NCI-H2029 treated with DMSO at 0.1 percent for 48 hours (cell line): ENCODE results near the gene ZNF107.
"Not testable (repeated sequence)": the region's sequence is repeated elsewhere in the genome, so short reads cannot be mapped to it uniquely, and the experiment has no call there.

Experiments used
- DNase-seq: peaks from one replicate; lab custom pipeline; 2025; lab: John Stamatoyannopoulos, UW

Gene ZNF107

DNA sequence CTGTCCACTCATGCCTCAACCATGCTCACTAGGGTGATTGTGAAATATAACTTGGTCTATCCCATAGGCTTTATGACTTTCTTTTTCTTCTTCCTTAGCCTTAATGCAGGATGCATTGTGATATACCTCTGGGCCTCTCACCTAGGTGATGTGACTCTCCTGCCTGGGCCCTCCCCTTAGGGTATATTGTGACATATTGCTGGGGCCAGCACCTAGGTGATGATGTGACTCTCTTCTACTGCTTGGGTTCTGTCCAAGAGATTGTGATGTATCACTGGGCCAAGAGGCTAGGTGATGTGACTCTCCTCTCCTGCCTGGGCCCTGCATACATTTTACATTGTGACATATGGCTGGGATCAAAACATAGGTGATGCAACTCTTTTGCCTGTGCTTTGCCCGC lies 14.7 kb upstream of the ZNF107 start:
- no peak for DNase-seq

DNA sequence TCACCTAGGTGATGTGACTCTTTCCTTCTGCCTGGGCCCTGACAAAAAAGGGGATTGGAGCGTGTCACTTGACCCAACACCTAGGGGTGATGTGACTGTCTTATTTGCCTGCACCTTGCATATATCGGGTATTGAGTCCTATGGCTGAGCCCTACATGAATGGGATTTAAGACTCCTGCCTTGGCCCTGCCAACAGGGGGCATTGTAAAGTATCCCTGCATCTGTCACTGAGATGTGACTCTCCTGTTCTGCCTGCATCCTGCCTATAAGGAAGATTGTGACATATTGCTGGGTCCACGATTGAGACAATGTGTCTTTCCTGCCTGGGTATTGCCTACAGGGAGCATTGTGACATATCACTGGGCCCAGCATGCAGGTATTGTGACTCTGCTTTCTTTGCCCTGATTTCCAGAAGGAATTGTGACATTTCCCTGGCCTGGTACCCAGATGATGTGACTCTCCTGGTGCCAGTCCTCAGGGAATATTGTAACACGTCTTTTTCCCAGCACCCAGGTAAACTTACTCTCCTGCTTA lies 14.2 kb upstream of the ZNF107 start:
- DNase-seq = no peak

DNA sequence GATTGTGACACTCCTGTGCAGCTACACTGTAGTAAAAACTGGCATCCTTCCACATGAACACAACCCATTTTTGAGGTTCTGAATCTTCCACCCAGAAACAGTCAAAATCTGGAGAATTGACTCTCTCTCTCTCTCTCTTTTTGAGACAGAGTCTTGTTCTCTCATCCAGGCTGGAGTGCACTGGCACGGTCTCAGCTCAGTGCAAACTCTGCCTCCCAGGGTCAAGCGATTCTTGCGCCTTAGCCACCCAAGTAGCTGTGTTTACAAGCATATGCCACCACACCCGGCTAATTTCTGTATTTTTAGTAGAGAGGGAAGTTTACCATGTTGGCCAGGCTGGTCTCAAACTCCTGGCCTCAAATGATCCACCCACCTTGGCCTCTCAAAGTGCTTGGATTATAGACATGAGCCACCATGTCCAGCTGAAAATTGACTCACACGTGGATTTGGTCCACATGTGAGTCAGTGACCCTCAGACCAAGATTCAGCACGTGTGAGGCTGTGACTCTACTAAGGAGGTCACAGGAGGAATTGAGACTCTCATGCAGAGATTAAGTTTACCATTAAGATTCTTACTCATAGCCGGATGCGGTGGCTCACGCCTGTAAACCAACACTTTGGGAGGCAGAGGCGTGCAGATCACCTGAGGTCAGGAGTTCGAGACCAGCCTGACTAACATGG lies 12.1 kb upstream of the ZNF107 start:
- no peak for DNase-seq

DNA sequence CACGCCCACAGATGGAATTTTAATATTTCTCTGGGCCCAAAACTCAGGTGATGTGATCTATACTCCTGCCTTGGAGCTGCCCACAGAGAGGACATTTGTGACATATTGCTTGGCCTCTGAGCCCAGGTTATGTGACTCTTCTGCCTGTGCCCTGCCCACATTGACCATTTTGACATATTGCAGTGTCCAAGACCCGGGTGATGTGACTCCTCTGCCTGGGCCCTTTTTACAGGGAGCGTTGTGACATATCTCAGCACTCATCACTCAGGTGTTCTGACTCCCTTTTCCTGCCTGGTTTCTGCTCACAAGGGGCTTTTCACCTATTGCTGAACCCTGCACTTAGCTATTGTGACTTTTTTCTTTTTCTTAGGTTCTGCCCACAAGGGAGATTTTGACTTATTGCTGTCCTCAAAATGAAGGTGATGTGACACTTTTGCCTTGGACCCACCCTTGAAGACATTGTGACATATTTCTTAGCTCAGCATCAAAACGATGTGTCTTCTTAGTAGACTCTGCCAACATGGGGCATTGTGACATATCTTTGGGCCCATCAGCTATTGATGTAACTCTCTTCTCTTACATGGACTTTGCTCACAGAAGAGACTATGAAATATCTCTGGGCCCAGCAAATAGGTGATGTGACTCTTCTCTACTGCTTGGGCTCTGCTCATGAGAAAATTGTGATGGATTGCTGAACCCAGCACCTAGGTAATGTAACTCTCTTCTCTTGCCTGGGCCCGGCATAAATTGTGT lies 11.0 kb upstream of the ZNF107 start:
- no peak for DNase-seq

DNA sequence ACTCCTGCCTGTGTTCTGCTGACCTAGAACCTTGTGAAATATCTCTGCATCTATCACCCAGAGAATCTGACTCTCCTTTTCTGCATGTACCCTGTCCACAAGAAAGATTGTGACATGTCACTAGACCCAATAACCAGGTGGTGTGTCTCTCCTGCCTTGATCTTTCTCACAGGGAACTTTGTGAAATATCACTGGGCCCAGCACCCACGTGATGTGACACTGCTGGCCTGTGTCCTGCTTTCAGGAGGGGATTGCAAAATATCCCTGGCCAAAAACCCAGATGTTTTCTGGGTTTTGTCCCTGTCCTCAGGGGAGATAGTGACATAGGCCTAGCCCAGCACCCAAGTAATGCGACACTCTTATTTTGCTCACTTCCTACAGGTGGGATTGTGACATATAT lies 10.1 kb upstream of the ZNF107 start:
- no peak for DNase-seq

DNA sequence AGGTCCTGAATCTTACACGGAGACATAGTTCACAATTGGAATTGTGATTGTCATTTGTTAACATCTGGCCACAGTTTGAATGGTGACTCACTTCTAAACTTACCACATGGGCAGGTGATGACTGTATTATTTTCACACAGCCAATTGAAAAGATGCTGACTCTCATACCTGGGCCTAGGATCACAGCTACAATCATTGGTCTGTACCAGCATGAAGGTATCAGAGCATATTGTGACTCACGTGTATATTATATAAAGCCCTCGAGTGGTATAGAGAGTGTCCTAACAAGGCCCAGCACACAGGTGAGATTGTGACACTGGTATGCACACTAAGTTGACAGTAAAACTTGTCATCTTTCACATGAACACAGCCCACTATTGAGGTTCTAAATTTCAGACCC lies 9.4 kb upstream of the ZNF107 start:
- no peak for DNase-seq

DNA sequence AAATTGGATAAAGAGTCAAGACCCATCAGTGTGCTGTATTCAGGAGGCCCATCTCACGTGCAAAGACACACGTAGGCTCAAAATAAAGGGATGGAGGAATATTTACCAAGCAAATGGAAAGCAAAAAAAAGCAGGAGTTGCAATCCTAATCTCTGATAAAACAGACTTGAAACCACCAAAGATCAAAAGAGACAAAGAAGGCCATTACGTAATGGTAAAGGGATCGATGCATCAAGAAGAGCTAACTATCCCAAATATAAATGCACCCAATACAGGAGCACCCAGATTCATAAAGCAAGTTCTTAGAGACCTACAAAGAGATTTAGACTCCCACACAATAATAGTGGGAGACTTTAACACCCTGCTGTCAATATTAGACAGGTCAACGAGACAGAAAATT lies 3.8 kb upstream of the ZNF107 start:
- not testable (repeated sequence) for DNase-seq

DNA sequence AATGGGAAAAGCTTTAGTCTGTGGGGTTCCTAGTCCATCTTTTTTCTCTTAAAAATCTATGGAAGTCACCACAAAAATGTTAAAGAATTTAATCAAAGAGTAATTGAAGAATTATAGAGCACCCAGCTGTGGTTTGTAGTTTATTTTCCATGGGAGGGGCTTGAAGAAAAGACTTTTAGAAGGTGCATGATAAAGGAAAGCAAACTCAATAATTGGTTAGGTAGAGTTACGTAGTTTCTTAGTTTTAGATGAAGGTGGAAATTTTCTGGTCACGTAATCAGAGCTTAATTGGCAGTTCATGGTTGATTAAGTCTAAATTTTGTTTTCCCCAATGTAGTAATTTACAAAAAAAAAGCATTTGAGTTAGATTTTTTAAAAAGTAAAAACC lies 724 bp downstream of the ZNF107 start:
- no peak for DNase-seq

DNA sequence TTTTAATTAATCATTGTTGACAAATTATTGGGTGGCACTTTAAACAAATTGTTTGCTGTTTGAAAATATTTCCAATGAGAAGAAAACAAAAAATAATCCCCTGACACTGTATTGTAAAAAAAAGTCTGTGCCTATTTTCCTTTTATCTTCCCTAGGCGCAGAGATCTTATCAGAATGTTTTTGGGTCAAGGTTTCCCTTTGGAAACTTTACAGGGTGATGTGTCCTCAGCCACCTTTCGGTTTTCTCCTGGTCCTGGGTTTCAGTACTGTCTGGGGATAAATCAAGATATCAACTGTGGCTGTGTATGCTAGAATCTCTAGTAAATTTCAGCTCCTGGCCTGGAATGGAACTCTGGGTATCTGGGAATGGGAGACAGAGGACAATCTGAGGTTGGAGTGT lies 1.4 kb downstream of the ZNF107 start:
- DNase-seq = no peak

DNA sequence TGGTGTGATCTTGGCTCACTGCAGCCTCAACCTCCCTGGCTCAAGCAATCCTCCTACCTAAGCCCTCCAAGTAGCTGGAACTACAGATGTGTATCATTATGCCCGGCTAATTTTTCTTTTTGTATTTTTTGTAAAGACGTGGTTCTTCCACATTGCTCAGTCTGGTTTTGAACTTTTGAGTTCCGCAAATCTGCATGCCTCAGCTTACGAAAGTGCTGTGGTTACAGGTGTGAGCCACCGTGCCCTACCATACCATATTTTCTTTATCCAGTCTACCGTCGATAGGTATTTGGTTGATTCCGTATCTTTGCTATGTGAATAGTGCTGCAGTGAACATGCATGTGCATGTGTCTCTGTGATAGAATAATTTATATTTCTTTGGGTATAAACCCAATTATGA lies 6.5 kb downstream of the ZNF107 start:
- DNase-seq = no peak

DNA sequence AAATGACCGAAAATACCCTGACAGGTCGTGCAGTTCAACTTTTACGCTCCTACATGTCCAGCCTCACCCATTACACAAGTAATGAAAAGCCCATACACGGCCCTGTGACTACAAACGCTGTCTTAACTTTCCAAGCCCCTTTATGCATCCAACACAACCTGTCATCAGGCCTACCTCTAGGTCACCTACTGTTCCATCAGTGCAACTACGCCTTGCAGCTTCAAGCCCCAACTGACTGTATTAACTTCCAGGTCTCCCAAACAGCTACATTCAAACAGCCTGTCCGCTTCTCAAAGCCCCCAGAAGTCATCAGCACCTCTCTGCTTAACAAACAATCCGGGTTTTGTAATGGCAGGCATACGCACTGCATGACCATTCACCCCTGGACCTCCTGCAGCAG lies 19.2 kb downstream of the ZNF107 start:
- no peak for DNase-seq

DNA sequence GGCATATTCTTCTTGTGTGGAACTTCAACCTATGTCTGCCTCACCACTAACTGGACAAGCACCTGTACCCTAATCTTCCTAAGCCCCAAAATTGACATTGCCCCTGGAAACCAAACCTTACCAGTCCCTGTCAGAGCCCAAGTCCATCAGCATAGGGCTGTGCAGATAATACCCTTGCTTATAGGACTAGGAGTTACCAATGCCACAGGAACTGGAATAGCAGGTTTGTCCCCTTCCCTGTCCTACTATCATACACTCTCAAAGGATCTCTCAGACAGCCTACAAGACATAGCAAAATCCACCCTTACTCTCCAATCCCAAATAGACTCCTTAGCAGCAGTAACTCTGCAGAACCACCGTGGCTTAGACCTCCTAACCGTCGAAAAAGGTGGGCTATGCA lies 19.8 kb downstream of the ZNF107 start:
- no peak for DNase-seq

DNA sequence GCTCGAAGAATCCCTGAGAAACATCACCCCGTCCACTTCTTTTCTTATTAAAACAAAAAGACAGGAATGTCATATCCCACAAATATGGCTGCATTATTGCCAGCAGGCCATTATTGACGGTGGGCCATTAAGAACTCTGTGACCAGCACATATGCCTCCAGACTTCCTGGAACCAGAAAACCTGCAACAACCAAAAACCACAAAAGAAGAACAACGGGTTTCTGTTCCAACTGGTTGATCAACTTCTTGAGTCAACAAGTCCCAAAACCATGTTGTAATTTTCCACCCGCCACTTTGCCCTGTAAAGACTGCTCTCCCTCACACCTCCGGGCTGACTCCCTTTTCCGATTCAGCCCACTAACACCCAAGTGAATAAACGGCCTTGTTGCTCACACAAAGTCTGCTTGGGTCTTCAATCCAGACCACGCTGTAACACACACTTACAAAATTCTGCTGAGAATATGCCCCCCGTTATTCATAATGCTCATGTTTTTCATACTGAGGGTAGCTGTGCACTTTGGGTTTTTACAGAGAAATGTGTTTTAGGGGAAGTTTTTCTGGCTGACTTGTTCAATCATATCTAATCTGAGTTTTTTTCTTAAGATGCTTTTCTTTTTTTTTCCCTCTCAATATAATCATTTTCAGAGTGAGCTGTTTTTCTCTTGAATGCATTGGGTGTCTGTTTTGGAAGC lies 20.7 kb downstream of the ZNF107 start:
- DNase-seq = no peak

DNA sequence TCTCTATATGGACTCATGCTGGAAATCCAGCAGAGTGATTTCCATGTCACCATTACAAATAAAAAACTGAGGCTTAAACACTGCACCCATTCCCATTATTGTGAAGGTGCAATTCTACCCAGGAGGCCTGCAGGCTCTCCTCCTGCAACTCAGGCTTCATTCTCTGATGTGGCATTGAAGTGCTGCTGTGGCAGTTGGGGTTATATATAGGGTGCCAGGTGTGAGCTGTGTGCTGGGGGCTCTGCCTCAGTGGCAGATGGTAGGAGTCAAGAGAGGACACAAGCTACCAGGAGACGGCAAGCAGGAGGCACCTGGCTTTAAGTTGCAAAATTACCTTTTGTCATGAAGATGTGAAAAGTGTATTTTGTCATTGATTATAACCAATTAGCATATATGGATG lies 21.3 kb downstream of the ZNF107 start:
- DNase-seq = no peak

DNA sequence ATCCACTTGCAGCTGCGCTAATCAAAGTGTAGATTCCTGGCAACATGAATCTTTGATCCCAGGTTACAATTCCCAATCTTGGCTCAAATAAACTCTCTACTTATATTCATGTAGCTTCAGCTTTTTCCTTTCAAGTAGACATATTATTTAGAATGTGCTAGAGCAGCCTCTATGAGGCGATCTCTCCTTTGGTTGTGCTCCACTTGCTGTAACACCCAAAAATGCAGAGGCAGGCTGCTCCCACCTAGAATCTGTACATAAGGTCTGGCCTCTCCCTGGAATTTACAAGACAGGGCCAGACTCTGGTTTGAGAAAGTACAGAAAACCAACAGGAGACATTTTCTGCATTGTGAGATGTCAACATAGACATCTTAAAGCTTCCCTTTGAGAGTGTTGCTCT lies 23.1 kb downstream of the ZNF107 start:
- no peak for DNase-seq

DNA sequence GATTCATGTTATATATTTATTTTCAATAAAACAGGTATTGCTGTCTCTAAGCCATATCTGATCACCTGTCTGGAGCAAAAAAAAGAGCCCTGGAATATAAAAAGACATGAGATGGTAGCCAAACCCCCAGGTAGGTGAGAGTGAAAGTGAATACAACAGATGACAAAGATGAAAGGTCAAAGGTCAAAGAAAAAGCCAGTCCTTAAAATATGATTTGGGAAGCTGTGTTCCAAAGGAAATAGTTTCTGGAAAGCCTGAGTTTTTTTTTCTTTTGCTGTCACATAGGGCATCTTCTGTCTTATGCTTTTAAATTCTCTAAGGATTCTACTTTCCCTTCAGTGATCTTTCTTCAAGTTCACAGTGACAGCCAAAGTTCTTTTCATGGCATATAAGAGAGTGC lies 25.9 kb downstream of the ZNF107 start:
- no peak for DNase-seq

DNA sequence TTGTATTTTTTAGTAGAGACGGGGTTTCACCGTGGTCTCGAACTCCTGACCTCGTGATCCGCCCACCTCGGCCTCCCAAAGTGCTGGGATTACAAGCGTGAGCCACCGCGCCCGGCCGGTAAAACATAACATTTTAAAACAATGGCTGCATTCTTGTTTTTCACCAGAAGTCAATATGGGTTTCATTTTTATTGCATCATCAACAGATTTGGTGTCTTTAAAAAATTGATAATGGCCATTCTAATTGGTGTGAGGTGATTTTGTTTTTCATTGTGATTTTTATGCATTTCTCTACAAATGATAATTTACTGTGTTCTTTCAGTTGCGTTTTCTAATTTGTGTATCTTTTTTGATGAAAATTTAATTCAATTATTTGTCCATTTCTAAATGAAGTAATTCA lies 31.9 kb downstream of the ZNF107 start:
- not testable (repeated sequence) for DNase-seq

DNA sequence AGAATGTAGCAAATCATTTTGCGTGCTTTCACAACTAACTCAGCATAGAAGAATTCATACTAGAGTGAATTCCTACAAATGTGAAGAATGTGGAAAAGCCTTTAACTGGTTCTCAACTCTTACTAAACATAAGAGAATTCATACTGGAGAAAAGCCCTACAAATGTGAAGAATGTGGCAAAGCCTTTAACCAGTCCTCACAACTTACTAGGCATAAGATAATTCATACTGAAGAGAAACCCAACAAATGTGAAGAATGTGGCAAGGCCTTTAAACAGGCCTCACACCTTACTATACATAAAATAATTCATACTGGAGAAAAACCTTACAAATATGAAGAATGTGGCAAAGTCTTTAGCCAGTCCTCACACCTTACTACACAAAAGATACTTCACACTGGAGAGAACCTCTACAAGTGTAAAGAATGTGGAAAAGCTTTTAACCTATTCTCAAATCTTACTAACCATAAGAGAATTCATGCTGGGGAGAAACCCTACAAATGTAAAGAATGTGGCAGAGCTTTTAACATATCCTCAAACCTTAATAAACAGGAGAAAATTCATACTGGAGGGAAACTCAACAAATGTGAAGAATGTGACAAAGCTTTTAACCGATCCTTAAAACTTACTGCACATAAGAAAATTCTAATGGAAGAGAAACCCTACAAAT lies 40.8 kb downstream of the ZNF107 start:
- DNase-seq = no peak

DNA sequence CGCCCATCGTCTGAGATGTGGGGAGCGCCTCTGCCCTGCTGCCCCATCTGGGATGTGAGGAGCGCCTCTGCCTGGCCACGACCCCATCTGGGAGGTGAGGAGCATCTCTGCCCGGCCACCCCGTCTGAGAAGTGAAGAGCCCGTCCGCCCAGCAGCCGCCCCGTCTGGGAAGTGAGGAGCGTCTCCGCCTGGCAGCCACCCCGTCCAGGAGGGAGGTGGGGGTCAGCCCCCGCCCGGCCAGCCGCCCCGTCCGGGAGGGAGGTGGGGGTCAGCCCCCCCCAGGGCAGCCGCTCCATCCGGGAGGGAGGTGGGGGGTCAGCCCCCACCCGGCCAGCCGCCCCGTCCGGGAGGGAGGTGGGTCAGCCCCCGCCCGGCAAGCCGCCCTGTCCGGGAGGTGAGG lies 52.0 kb downstream of the ZNF107 start:
- DNase-seq = not testable (repeated sequence)

DNA sequence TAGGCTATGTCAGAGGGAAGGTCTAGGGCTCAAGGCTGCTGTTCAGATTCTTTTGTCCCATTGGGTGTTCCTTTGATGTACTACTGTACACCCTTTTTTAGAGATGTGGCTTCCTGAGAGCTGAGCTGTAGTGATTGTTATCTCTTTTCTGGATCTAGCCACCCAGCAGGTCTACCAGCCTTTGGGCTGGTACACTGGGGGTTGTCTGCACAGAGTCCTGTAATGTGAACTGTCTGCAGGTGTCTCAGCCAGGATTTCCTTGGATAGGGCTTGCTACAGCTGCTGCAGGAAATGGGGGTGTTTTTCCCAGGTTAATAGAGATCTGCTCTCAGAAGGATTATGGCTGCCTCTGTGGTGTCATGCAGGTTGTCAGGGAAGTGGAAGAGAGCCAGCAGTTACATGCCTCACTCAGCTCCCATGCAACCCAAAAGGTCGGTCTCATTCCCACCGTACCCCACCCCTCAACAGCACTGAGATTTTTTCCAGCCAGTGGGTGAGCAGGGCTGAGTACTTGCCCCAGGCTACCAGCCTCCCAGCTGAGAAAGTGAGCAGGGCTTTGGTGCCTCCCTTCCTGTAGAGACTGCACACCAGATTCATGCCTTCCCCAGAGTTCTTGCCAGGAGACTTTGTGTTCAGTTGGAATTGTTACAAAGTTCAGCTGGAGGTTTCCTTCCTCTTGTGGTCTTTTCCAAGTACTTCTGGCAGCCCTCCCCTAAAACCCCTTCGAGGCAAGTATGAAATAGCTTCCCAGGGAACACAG lies 63.3 kb downstream of the ZNF107 start:
- no peak for DNase-seq

DNA sequence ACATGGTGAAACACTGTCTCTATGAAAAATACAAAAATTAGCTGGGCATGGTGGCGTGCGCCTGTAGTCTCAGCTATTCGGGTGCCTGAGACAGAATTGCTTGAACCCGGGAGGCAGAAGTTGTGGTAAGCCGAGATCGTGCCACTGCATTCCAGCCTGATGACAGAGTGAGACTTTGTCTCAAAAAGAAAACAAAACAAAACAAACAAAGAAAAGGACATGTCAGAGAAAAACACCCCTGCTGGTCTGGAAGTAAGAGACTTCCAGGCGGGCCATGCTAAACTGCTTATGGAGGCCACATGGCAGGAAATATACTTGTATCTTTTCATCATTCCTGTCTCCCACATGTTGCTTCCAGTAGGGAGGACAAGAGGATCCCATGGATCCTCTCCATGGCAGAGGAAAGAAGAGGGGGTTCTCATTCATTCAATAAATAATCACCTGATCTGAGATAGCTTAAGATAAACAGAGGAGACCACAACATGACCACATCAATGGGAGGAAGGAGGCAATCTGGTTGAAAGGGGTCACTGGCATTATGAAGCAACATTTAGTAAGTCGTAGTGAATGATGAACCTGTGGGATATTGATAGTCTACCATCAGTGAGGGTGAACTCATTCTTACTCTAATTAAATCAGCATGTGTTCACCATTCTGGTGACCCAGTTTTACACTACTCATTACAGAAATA lies 67.8 kb downstream of the ZNF107 start:
- no peak for DNase-seq
